Daoy (cell line): ENCODE data around the gene CH25H. TPM values are rescaled to one million over a fixed set of nuclear protein-coding genes. Genes with fewer than 3 reads are reported as not detected.

ENCODE experiments used
- DNase-seq: peaks from one replicate; pipeline ENCODE4 v3.0.0-alpha.2; 2015; ENCODE audit warnings: low read depth
- total RNA-seq: library from RNA; depleted of rRNA; stranded (reverse); fragments of >200 nt; shearing (Covaris generic); gene quantifications from 2 replicates; pipeline ENCODE4 v1.2.3, GENCODE V29; 2014

The CH25H gene
- total RNA-seq, 1 experiment from 2014 or later = 0.80 TPM

GRCh38 chr10:89233033-89233432, 25.9 kb upstream of the CH25H start:
- DNase-seq = no peak

- no peak for DNase-seq
These were observed 21.8 kb upstream of the CH25H start for GRCh38 chr10:89228962-89229361.

DNA sequence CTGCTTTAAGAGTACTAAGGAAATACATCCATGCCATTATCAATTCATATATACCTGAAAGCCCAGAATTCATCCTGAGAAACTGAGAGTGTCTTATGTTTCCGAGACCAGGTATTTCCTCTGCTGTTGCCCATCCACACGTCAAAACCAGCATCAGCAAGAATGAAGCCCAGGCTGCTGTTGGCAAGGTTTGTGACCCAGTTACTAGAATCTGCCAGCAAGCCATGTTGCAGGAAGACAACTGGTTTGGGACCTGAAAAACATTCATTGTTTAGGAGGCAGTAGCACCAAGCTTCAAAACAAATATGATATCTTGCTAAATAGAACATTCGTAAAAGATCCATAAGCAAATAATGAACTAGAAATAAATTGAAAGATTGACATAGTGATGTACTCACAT, 21.0 kb upstream of the CH25H start:
- DNase-seq = no peak

DNA sequence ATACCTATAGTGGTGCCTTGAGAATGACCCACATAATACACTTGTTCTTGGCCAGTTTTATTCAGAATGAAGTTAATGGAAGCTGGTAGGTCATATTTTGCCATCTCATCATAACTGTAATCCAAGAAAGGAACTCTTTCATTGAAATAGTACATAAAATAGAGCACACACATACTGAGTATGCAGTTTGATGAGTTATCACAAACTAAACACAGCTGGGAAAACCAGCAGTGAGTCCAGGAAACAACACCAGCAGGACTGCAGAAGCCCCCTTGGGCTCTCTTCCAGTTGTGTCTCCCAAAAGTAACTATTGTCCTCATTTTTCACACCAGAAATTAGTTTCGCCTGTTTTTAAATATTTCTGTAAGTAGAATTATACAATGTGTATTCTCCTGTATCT, 19.8 kb upstream of the CH25H start:
- DNase-seq = no peak

DNA sequence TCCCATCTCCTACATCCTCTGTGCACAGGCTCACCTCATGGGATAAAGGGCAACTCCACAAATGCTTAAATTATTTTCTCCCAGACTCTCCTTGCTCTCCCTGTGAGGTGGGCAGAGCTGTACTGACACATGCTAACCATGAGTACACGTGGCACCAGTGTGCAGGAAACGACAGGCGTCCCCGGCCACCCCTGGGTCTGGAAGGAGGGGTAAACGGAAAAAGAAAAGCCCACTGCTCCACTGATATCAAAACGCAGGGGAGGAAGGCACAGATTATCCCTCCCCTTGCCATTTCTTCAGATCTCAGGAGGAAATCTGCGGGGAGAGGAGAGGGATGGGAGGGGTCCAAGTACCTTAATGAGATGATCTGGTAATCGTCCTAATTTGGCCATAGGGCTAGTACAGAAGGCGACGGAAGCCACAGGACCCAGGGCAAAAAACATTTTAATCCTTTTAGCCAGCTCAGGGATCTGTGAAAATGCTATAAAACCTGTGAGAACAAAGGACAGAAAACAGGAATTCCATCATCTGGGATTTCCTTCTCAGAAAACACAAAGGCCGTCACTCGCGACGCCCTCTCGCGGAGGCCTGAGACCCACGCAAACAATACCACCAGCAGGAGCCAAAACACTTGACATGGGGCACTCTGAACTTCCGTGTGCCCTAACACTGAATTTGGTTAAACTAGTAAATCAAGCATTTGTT, 17.8 kb upstream of the CH25H start:
- DNase-seq = no peak

DNA sequence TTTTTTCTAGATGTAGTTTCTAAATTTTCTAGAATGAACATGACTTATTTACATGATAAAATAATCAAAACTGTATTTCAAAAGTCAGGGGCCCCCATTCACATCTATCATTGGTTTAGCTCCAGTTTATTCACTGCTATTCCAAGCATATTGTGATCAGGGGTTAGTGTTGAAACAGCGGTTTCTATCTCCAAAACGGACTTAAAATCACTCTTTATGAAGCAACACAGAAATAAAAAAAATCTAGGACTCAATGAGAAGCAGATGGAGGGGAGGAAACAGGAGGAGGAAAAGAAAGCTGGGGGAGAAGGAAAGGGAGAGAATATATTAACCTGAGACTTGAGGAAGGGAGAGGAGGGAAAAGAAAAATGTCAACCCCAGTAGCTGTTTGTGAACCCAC, 14.8 kb upstream of the CH25H start:
- DNase-seq = no peak

DNA sequence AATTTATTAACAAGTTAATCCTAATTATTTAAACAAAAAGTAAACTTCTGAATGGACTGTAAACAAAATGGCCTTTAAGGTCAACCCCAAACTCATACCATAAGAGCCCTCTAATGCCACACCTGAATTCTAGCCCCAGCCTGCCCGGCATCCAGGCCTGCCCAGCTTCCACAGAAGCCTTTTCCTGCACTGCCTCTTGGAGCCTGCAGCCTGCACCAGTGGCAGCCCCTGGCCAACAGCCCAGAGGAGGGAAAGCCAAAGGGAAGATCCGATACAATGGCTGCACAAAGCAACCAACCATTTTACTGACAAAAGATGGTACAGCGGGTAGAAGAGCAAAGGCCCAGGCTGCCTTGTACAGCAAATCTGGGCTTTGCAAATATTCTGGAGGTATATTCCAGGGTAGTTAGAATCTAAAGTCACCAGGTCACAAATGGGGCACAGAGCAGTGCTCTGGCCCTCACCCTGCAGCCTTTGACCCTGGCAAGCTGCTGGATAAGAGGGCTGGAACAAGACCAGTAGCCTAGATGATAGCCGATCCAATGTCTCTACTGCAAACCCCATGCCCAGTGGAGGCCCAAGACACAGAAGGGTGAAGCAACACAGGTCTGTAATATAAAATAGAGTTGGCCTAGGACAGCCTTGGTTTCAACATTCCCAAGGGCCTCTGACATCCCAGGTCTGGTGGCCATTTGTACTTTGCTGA, 12.5 kb upstream of the CH25H start:
- DNase-seq = no peak

GRCh38 chr10:89217057-89217990, 10.2 kb upstream of the CH25H start:
- peak; percentile 21 for DNase-seq

DNA sequence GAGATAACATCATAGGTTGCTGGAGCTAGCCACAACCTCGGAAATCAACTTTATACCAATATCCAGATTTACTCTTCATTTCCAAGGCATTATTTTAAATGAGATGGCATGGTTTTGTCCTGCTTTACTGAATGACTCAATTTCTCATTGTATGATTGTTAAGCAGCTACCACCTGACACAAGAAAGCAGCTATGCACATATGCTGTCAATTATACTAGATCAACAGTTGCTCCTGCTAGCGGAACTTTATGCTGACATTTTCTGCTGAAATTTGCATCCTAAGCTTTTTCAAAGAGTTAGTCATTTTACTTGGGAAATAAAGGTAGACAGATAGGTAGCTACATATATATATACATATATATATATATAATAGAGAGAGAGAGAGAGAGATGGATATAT, 8.9 kb upstream of the CH25H start:
- no peak for DNase-seq

DNA sequence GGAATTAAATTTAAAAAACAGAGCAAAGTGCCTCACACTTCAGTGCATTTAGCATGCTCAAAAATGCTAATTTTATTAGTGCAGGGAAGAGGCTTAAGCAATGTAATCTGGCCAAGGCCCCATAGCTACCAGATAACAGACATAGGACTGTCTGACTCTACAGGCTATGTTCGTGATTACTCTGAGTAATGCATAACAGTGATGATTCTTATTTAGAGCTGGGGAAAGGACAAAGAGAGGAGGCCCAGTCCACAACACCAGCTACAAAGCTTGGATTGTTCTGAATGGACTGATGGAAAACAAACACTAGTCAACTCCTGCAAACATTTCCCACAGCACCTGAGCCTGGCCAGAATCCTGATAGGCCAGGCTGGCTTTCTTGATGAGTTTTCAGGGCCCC, 8.4 kb upstream of the CH25H start:
- DNase-seq = no peak

DNA sequence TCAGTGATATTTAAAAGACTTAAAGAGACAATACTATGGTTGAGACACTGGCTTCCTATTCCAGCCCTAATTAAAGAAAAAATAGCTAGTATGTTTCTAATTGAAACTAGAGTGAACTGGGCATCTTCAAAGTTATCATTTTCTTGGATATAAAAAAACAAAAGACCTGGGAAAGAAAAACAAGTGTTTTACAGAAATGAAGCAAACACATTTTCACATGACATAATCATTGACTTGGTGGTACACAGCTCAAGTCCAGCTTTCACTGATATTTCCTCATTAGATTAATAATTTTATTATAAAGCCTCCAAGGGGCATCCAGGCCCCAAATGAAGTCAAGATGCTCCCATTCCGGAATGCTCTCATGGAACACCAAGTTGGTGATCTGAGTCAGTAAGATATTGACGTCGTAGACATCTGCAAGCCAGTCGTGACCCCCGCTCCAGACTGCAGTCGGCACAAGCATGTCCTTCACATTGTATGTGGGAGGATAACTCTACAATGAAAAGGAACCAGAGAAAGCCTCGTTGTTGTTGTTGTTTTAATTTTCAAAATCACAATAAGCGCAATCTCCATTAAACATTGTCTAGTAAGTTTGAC, 7.5 kb upstream of the CH25H start:
- no peak for DNase-seq

DNA sequence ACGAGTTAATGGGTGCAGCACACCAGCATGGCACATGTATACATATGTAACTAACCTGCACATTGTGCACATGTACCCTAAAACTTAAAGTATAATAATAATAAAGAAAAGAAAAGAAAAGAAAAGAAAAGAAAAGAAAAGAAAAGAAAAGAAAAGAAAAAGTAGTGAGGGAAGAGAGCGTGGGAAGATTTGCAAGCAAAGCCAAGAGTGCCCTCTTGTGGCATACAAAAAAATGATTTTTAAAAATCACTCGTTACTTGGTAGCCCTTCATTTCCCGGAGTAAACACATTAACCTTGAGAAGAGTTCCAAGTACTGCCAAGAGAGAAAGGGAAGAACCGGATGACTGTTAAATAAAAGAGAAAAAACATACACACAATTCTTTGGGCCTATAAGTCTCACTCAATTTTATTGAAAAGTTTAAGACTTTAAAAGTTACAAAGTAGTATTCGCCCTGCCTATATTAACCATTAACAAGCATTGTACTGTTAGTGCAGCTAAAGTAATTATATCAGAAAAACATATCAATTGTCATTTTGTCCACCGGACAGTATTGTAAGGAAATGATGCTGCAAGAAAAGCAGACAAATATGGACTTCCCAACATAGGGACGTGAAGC, 6.2 kb upstream of the CH25H start:
- no peak for DNase-seq

DNA sequence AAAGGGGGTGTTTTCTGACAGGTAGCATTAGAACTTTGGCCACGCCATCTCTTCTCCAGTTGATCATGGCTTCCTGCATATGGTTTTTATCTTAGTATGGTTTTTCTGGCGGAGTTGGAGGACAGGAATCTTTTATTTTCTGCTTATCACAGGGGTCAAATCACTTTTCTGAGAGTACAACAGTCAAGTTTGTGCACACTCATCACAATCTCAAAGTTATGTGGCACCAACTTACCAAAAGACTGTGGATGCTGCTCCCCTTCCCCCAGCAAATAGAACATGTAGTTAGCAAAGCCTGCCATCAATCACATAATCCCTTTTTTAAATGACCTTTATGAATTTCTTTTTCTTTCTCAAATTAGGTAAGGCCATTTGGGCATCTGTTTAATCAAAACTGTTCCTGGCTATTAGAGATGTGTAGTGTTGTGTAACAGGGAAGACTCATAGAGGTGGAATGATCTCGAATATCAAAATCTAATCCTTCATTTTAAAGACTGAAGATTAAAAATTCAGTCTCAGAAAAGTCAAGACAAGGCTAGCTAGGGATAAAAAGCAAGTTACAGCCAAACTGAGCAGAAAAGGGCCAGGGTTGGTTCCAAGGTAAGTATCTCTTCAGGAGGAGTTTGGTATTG, 3.8 kb upstream of the CH25H start:
- DNase-seq = no peak

- no peak for DNase-seq
These were observed 2.6 kb upstream of the CH25H start for GRCh38 chr10:89209718-89210117.

DNA sequence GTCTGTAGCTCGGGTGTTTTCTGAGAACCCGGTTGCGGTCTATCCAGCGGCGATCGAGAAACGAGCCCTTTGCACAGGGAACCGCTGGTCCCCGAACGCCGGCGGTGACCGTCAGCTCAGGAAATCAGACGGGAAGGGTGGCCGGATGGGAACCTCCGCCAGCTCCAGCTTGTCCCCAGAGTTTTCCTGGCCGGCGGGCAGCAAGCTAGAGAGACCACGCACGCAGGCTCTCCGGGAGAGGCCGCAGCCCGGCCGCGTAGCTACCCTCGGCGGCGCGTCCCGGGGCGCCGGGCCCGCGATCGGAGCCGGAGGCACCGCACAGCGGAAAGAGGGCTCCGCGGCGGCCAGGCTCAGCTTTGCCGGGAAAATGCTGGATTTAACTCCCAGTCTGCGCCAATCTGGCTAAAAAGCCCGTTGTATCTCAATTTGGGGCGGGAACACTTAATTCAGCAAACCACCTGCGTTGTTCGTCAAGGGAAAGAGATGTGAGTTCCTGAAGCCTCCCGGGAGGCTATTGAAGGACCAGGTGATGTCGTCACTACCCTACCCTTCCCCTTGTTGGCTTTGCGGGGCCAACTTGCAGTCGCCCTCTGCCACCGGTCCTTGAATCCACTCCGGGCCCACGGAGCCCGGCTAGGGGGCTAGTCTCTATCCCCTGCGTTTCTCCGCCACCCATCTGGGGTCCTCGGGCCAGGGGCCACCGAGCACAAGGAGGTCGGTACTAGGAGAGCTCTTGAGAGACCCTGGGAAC, 859 bp upstream of the CH25H start:
- DNase-seq = peak; percentile 23

- DNase-seq = peak; percentile 36
These were observed 526 bp downstream of the CH25H start for GRCh38 chr10:89206402-89207180.

DNA sequence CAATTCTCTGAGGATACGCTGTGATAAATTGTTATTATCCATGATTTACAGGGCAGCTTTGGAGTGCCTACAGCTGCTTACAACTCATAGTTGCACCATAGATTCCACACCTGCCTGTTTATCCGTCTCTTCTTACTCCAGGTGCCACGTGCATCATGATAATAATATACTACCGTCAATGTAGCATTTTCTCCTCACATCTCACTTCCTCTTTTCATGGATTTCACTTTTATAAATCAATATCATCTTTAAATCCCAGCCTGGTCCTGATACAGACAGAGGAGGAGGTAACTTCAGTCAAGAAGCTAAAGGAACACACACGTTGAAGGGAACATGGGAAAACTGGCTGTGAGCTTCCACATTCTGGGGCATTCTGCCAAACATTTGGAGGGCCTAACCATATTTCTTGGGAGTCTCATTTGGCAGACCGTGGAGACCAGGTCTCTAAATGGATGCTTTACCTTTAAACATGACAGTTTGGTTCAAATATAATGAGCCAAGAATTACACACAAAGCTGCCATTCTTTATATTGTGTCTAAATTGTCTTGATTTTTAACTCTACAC, 2.4 kb downstream of the CH25H start:
- DNase-seq = no peak

DNA sequence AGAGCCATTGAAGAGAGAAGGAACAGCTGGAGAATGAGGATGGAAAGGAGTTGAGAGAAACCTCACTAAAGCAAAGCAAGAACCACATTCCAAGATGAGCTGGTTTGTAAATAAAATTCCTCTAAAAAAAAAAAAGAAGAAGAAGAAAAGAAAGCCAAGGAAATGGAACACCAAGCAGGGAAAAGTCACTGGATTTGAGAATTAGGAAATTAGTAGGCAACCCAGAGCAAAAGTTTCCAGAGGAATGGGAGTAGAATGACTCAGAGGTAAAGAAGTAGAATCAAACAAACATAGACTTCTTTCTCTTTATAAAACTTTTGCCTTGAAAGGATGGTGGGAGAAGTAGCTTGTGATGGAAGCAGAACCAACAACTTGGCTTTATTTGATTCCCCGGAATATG, 3.9 kb downstream of the CH25H start:
- no peak for DNase-seq

DNA sequence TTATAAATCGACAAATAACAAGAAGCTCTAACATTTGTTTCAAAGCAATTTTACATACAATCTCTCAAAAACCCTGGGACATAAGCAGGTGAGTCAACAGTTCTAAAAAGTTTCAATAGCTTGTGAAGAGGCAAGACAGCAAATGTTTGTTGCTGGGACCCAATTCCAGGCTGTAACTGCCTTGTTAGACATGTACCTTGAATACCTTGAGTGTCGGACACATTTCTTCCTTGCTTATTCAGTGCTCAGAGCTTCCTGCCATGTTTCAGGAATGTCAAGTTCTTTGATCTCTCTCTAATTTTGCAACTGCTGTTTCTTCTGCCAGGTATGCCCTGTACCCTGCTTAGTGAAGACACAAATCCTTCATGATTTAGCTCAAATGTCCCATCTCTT, 5.1 kb downstream of the CH25H start:
- DNase-seq = no peak
